Spleen (tissue), 11 donors: ENCODE results near the gene CSNK1E. TPM values are rescaled to one million over a fixed set of nuclear protein-coding genes. Genes with fewer than 3 reads are reported as not detected.

Experiments
- DNase-seq: peaks from one replicate; pipeline ENCODE4 v3.0.0-alpha.2; 2020
- H3K27ac ChIP-seq, 8 donors: fragments of 200-600 bp; sonication (generic) in 7 of 8; 1 replicate in 4 of 8; 2 replicates in 4 of 8; pipeline versions ENCODE4 v1.5.0 to v1.8.0; 2016 to 2021; ENCODE audit warnings: inconsistent platforms in 4 of 8, mild to moderate bottlenecking in 4 of 8, moderate library complexity in 1 of 8
- H3K27me3 ChIP-seq, 7 donors: fragments of 200-600 bp; sonication (generic) in 6 of 7; replicated peaks in 1 of 7; 1 replicate in 4 of 7; 2 replicates in 3 of 7; pipeline versions ENCODE4 v1.5.0 to v1.8.0; 2016 to 2021; ENCODE audit warnings: inconsistent platforms in 3 of 7, mild to moderate bottlenecking in 1 of 7
- H3K36me3 ChIP-seq, 6 donors: fragments of 200-600 bp; sonication (generic) in 5 of 6; 1 replicate in 4 of 6; 2 replicates in 2 of 6; pipeline versions ENCODE4 v1.5.0 to v1.8.0; 2016 to 2021; ENCODE audit warnings: inconsistent platforms in 2 of 6
- H3K4me1 ChIP-seq, 6 donors: fragments of 200-600 bp; sonication (generic) in 5 of 6; 1 replicate in 3 of 6; 2 replicates in 3 of 6; pipeline versions ENCODE4 v1.5.0 to v1.8.0; 2016 to 2021; ENCODE audit warnings: inconsistent platforms in 3 of 6
- H3K4me3 ChIP-seq, 8 donors: fragments of 200-600 bp; sonication (generic) in 7 of 8; 1 replicate in 4 of 8; 2 replicates in 4 of 8; pipeline versions ENCODE4 v1.5.0 to v1.8.0; 2016 to 2021; ENCODE audit warnings: inconsistent platforms in 4 of 8, mild to moderate bottlenecking in 4 of 8, moderate library complexity in 2 of 8
- H3K9me3 ChIP-seq, 8 donors: fragments of 200-600 bp; sonication (generic) in 7 of 8; 1 replicate in 4 of 8; 2 replicates in 4 of 8; pipeline versions ENCODE4 v1.5.0 to v1.8.0; 2016 to 2021; ENCODE audit warnings: inconsistent platforms in 4 of 8
- CTCF ChIP-seq, 11 experiments: fragments of 200-600 bp in 7 of 11; fragments of 450-650 bp in 4 of 11; sonication (generic) in 4 of 11; IDR thresholded peaks in 8 of 11; conservative IDR thresholded peaks in 3 of 11; 1 replicate in 7 of 11; 2 replicates in 4 of 11; pipeline versions ENCODE4 v1.4.0 to v1.8.0; 2016 to 2021; ENCODE audit warnings: antibody characterized with exemption in 11 of 11, inconsistent platforms in 4 of 11, mild to moderate bottlenecking in 1 of 11
- POLR2A ChIP-seq, 3 donors: fragments of 450-650 bp; IDR thresholded peaks; one replicate each; pipeline ENCODE4 v1.5.1; 2017; ENCODE audit warnings: antibody characterized with exemption in 3 of 3, mild to moderate bottlenecking in 1 of 3
- POLR2AphosphoS5 ChIP-seq, 3 donors: sonication (generic); formaldehyde crosslinking; IDR thresholded peaks; one replicate each; pipeline ENCODE4 v1.5.1; 2017; ENCODE audit warnings: antibody characterized with exemption in 3 of 3
- whole genome bisulfite sequencing, 5 donors: extraction: QIAGEN DNeasy Blood & Tissue Kit in 3 of 5; methylation state at CpG; one replicate each; pipeline versions ENCODE4 v1.1.5 to v1.1.7; 2013 to 2018; 5-methylcytosine and 5-hydroxymethylcytosine counted together
- intact Hi-C: fragments of 100-400 bp; cut with DNase I; formaldehyde crosslinking; loops from one replicate; pipeline ENCODE4 v1.15.0; 2023; ENCODE audit warnings: low total_unique reads
- polyA plus RNA-seq, 3 donors: library from polyadenylated mRNA; stranded (reverse); fragments of 200-250 nt; gene quantifications; one replicate each; pipeline ENCODE4 v1.2.1, GENCODE V29; 2013
- total RNA-seq, 7 donors: library from RNA; depleted of rRNA in 3 of 7; stranded (reverse); fragments of >200 nt in 3 of 7; fragmentation: NEBNext Ultra II Directional in 4 of 7; extraction: Animal tissue kit (Norgen Biotek cat#: 25700) in 4 of 7; gene quantifications; one replicate each; pipeline versions ENCODE4 v1.1.0 to v1.2.1, GENCODE V29; 2016 to 2021
- donor health status: healthy with polysubstance abuse.
- donor health status: DM: no; HTN: no; CAD: no; lungs with moderate emphysema.
- donor health status: DM: no; HTN: no; CAD: no.
- donor health status: Bipolar disorder and iron deficiency.
- donor health status: healthy.
- donor health status: DM: no; HTN: no; CAD: no.
- donor health status: DM: yes; HTN: yes; CAD: no.

Gene CSNK1E
- total and polyA plus RNA-seq, 10 donors = 32.8 to 157 (median 103) TPM

GRCh38 chr22:38260761-38261681 lies 56.2 kb downstream of the CSNK1E start:
- no peaks in the 10 kb centered on the region for H3K9me3 ChIP-seq
- no peak for DNase-seq
- peak in 1 of 11 experiments; percentile 19 for TF ChIP-seq CTCF (IDR thresholded peaks at IDR 0.05 in 8 of 11, conservative IDR thresholded peaks at IDR 0.05 in 3 of 11)
- peak in 1 of 3 donors; percentile 25 for TF ChIP-seq POLR2AphosphoS5 (IDR thresholded peaks at IDR 0.05)
- no peak for TF ChIP-seq POLR2A (IDR thresholded peaks at IDR 0.05)
- H3K4me1 ChIP-seq = peaks cover 38 to 93% (median 72%) of the 10 kb centered on the region in 6 donors
- peak overlapping the region in 7 of 8 donors; percentile 30 to 83 (median 79) for H3K27ac ChIP-seq
- peaks cover 0 to 19% (median 0%) of the 10 kb centered on the region in 6 donors for H3K36me3 ChIP-seq
- H3K4me3 ChIP-seq = peak overlapping the region in 1 of 8 donors; percentile 40
- intact Hi-C loops = no loop called here
- 64 to 83% (median 73%) methylated on average over 15 of the region's 15 CpGs for WGBS, 5 donors
- H3K27me3 ChIP-seq = no peaks in the 10 kb centered on the region

- intact Hi-C loops = no loop called here
- no peak for DNase-seq
- H3K27ac ChIP-seq = peak overlapping the region in 7 of 8 donors; percentile 44 to 83 (median 79)
- peaks cover 0 to 15% (median 0%) of the 10 kb centered on the region in 6 donors for H3K36me3 ChIP-seq
- H3K27me3 ChIP-seq = no peaks in the 10 kb centered on the region
- H3K9me3 ChIP-seq = no peaks in the 10 kb centered on the region
- peak overlapping the region in 1 of 8 donors; percentile 4 for H3K4me3 ChIP-seq
- peaks cover 38 to 81% (median 66%) of the 10 kb centered on the region in 6 donors for H3K4me1 ChIP-seq
- TF ChIP-seq POLR2A (IDR thresholded peaks at IDR 0.05) (no peak), POLR2AphosphoS5 (IDR thresholded peaks at IDR 0.05) (no peak), CTCF (IDR thresholded peaks at IDR 0.05 in 8 of 11, conservative IDR thresholded peaks at IDR 0.05 in 3 of 11) (no peak)
- WGBS, 5 donors = 33 to 71% (median 53%) methylated on average over 8 of the region's 8 CpGs
Observed at GRCh38 chr22:38259370-38259769, 57.9 kb downstream of the CSNK1E start.

- Histone ChIP-seq H3K36me3 (peaks cover 0 to 11% (median 0%) of the 10 kb centered on the region in 6 donors), H3K4me3 (peak overlapping the region in 1 of 8 donors; percentile 4), H3K27me3 (no peaks in the 10 kb centered on the region), H3K4me1 (peaks cover 38 to 76% (median 64%) of the 10 kb centered on the region in 6 donors), H3K27ac (peak overlapping the region in 7 of 8 donors; percentile 44 to 83 (median 79)), H3K9me3 (no peaks in the 10 kb centered on the region)
- intact Hi-C loops = no loop called here
- no peak for TF ChIP-seq CTCF (IDR thresholded peaks at IDR 0.05 in 8 of 11, conservative IDR thresholded peaks at IDR 0.05 in 3 of 11)
- peak in 1 of 3 donors; percentile 55 for TF ChIP-seq POLR2AphosphoS5 (IDR thresholded peaks at IDR 0.05)
- no peak for DNase-seq
- 44 to 66% (median 50%) methylated on average over 8 of the region's 8 CpGs for WGBS, 5 donors
Observed at GRCh38 chr22:38258895-38259294, 58.3 kb downstream of the CSNK1E start.
